Neural progenitor cell (in vitro differentiated cells): ENCODE data around the gene PREX1. TPM values are rescaled to one million over a fixed set of nuclear protein-coding genes. Genes with fewer than 3 reads are reported as not detected.

Experiments used
- DNase-seq: peaks from one replicate; pipeline ENCODE4 v3.0.0-alpha.2; 2016; ENCODE audit warnings: low spot score
- H2AFZ ChIP-seq: fragments of 200-600 bp; sonication (generic); replicated peaks from 2 replicates; pipeline ENCODE4 v1.6.1; 2016; ENCODE audit warnings: antibody characterized with exemption
- H3F3A ChIP-seq: fragments of 200-600 bp; sonication (generic); 2 replicates; pipeline ENCODE4 v1.6.1; 2016; ENCODE audit warnings: antibody characterized with exemption, low read depth
- H3K27ac ChIP-seq: fragments of 200-600 bp; sonication (generic); 2 replicates; pipeline ENCODE4 v1.5.1; 2016; ENCODE audit warnings: mild to moderate bottlenecking
- H3K27me3 ChIP-seq: fragments of 200-600 bp; sonication (generic); 2 replicates; pipeline ENCODE4 v1.6.1; 2016; ENCODE audit warnings: mild to moderate bottlenecking, moderate library complexity
- H3K36me3 ChIP-seq: fragments of 200-600 bp; sonication (generic); 2 replicates; pipeline ENCODE4 v1.5.1; 2016
- H3K4me1 ChIP-seq: fragments of 200-600 bp; sonication (generic); 2 replicates; pipeline ENCODE4 v1.6.1; 2016; ENCODE audit warnings: mixed run types
- H3K4me2 ChIP-seq: fragments of 200-600 bp; sonication (generic); 2 replicates; pipeline ENCODE4 v1.6.1; 2016
- H3K4me3 ChIP-seq: fragments of 200-600 bp; sonication (generic); 2 replicates; pipeline ENCODE4 v1.5.1; 2016
- H3K79me2 ChIP-seq: fragments of 200-600 bp; sonication (generic); 2 replicates; pipeline ENCODE4 v1.6.1; 2016; ENCODE audit warnings: low read depth
- H3K9ac ChIP-seq: fragments of 200-600 bp; sonication (generic); 2 replicates; pipeline ENCODE4 v1.6.1; 2016
- H3K9me3 ChIP-seq: fragments of 200-600 bp; sonication (generic); 2 replicates; pipeline ENCODE4 v1.5.1; 2016; ENCODE audit warnings: low read depth
- H4K20me1 ChIP-seq: fragments of 200-600 bp; sonication (generic); 2 replicates; pipeline ENCODE4 v1.6.1; 2016; ENCODE audit warnings: low read depth
- H3K27ac Mint-ChIP-seq: 3 replicates; pipeline ENCODE4 v1.8.0; 2021; ENCODE audit warnings: mixed read lengths
- H3K27me3 Mint-ChIP-seq: 2 replicates; pipeline ENCODE4 v1.8.0; 2022; ENCODE audit warnings: low read depth, mild to moderate bottlenecking, inconsistent platforms, moderate library complexity, mixed read lengths; ENCODE audit not compliant: insufficient read depth
- H3K36me3 Mint-ChIP-seq: 3 replicates; pipeline ENCODE4 v1.8.0; 2021; ENCODE audit warnings: mixed read lengths
- H3K4me1 Mint-ChIP-seq: 3 replicates; pipeline ENCODE4 v1.8.0; 2021; ENCODE audit warnings: mixed read lengths
- H3K4me3 Mint-ChIP-seq: 3 replicates; pipeline ENCODE4 v1.8.0; 2021; ENCODE audit warnings: mild to moderate bottlenecking, moderate library complexity, mixed read lengths
- H3K9me3 Mint-ChIP-seq: 3 replicates; pipeline ENCODE4 v1.8.0; 2020; ENCODE audit warnings: mixed read lengths
- CTCF ChIP-seq: fragments of 200-600 bp; sonication (generic); IDR thresholded peaks from 2 replicates; pipeline ENCODE4 v1.5.1; 2017; ENCODE audit warnings: antibody characterized with exemption, mild to moderate bottlenecking
- EZH2 ChIP-seq: fragments of 200-600 bp; sonication (generic); IDR thresholded peaks from 2 replicates; pipeline ENCODE4 v1.6.1; 2017; ENCODE audit warnings: antibody characterized with exemption, mild to moderate bottlenecking, moderate library complexity
- EZH2phosphoT487 ChIP-seq: fragments of 200-600 bp; sonication (generic); IDR thresholded peaks from 2 replicates; pipeline ENCODE4 v1.6.1; 2017; ENCODE audit warnings: antibody characterized with exemption
- total RNA-seq: library from RNA; depleted of rRNA; stranded (reverse); fragments of >200 nt; gene quantifications from 2 replicates; pipeline ENCODE4 v1.2.3, GENCODE V29; 2015; ENCODE audit warnings: low replicate concordance

The PREX1 gene
- total RNA-seq, 1 donor from 2014 or later, result 4.5 TPM

- peaks cover 73% of the 10 kb centered on the region for H4K20me1 ChIP-seq
- H3K4me3 ChIP-seq, result no peak overlapping the region
- no peak overlapping the region for H3K4me3 Mint-ChIP-seq
- H3K27ac ChIP-seq, result no peak overlapping the region
- peaks cover 61% of the 10 kb centered on the region for H3K4me1 Mint-ChIP-seq
- no peak overlapping the region for H3K9ac ChIP-seq
- H3K4me2 ChIP-seq, result no peak overlapping the region
- peak overlapping the region; percentile 96 for H3K27ac Mint-ChIP-seq
- TF ChIP-seq EZH2phosphoT487, result no peak
- TF ChIP-seq EZH2, result no peak
- no peak overlapping the region for H2AFZ ChIP-seq
- H3K9me3 ChIP-seq, result peaks cover 6% of the 10 kb centered on the region
- peaks cover 36% of the 10 kb centered on the region for H3K36me3 Mint-ChIP-seq
- H3K36me3 ChIP-seq, result no peaks in the 10 kb centered on the region
- no peak for DNase-seq
- peaks cover 11% of the 10 kb centered on the region for H3K4me1 ChIP-seq
- H3K27me3 Mint-ChIP-seq, result peaks cover 10% of the 10 kb centered on the region
- peaks cover 17% of the 10 kb centered on the region for H3F3A ChIP-seq
- peaks cover 97% of the 10 kb centered on the region for H3K27me3 ChIP-seq
- peaks cover 9% of the 10 kb centered on the region for H3K9me3 Mint-ChIP-seq
- H3K79me2 ChIP-seq, result no peaks in the 10 kb centered on the region
Observed at GRCh38 chr20:48752963-48753362, 74.8 kb downstream of the PREX1 start.

- no peak overlapping the region for H3K27ac ChIP-seq
- H3K27ac Mint-ChIP-seq, result peak overlapping the region; percentile 80
- H3K27me3 Mint-ChIP-seq, result peaks cover 6% of the 10 kb centered on the region
- H3K9me3 ChIP-seq, result peaks cover 6% of the 10 kb centered on the region
- no peak for DNase-seq
- peaks cover 30% of the 10 kb centered on the region for H3K36me3 Mint-ChIP-seq
- no peak overlapping the region for H3K9ac ChIP-seq
- peak overlapping the region; percentile 62 for H3K4me2 ChIP-seq
- H3K36me3 ChIP-seq, result no peaks in the 10 kb centered on the region
- H3F3A ChIP-seq, result peaks cover 17% of the 10 kb centered on the region
- H3K4me1 ChIP-seq, result peaks cover 11% of the 10 kb centered on the region
- H3K4me3 Mint-ChIP-seq, result peak overlapping the region; percentile 69
- peaks cover 67% of the 10 kb centered on the region for H3K4me1 Mint-ChIP-seq
- no peak for TF ChIP-seq EZH2phosphoT487
- no peak for TF ChIP-seq EZH2
- no peak for TF ChIP-seq CTCF
- H3K9me3 Mint-ChIP-seq, result peaks cover 9% of the 10 kb centered on the region
- no peak overlapping the region for H2AFZ ChIP-seq
- peaks cover 75% of the 10 kb centered on the region for H4K20me1 ChIP-seq
- H3K79me2 ChIP-seq, result no peaks in the 10 kb centered on the region
- peaks cover 97% of the 10 kb centered on the region for H3K27me3 ChIP-seq
- no peak overlapping the region for H3K4me3 ChIP-seq
Observed at GRCh38 chr20:48751871-48752270, 75.9 kb downstream of the PREX1 start.

- Mint-ChIP-seq H3K27me3 (peaks cover 6% of the 10 kb centered on the region), H3K4me3 (peak overlapping the region; percentile 69), H3K36me3 (peaks cover 27% of the 10 kb centered on the region), H3K4me1 (peaks cover 72% of the 10 kb centered on the region), H3K27ac (peak overlapping the region; percentile 80), H3K9me3 (peaks cover 9% of the 10 kb centered on the region)
- Histone ChIP-seq H3K27me3 (peaks cover 97% of the 10 kb centered on the region), H4K20me1 (peaks cover 75% of the 10 kb centered on the region), H3K9me3 (peaks cover 6% of the 10 kb centered on the region), H3K4me2 (peak overlapping the region; percentile 62), H3K27ac (no peak overlapping the region), H3K36me3 (no peaks in the 10 kb centered on the region), H3K79me2 (no peaks in the 10 kb centered on the region), H3K9ac (no peak overlapping the region), H3K4me1 (peaks cover 11% of the 10 kb centered on the region), H2AFZ (no peak overlapping the region), H3F3A (peaks cover 17% of the 10 kb centered on the region), H3K4me3 (no peak overlapping the region)
- TF ChIP-seq CTCF, result no peak
- peak; percentile 71 for TF ChIP-seq EZH2phosphoT487
- no peak for TF ChIP-seq EZH2
- DNase-seq, result peak; percentile 95
Observed at GRCh38 chr20:48750941-48751635, 76.7 kb downstream of the PREX1 start.

- TF ChIP-seq CTCF (no peak), EZH2phosphoT487 (no peak), EZH2 (no peak)
- Histone ChIP-seq H3K27ac (no peak overlapping the region), H2AFZ (no peak overlapping the region), H3K4me1 (peaks cover 11% of the 10 kb centered on the region), H3F3A (peaks cover 17% of the 10 kb centered on the region), H3K9ac (no peak overlapping the region), H3K27me3 (peaks cover 97% of the 10 kb centered on the region), H3K79me2 (no peaks in the 10 kb centered on the region), H4K20me1 (peaks cover 72% of the 10 kb centered on the region), H3K4me2 (no peak overlapping the region), H3K36me3 (no peaks in the 10 kb centered on the region), H3K4me3 (no peak overlapping the region), H3K9me3 (peaks cover 4% of the 10 kb centered on the region)
- H3K9me3 Mint-ChIP-seq, result peaks cover 5% of the 10 kb centered on the region
- H3K27ac Mint-ChIP-seq, result peak overlapping the region; percentile 1
- H3K27me3 Mint-ChIP-seq, result peaks cover 6% of the 10 kb centered on the region
- H3K4me3 Mint-ChIP-seq, result peak overlapping the region; percentile 2
- peaks cover 21% of the 10 kb centered on the region for H3K36me3 Mint-ChIP-seq
- no peak for DNase-seq
- peaks cover 72% of the 10 kb centered on the region for H3K4me1 Mint-ChIP-seq
Observed at GRCh38 chr20:48750376-48750775, 77.4 kb downstream of the PREX1 start.
